ENCODE data around the gene ADAMTS17. TPM values are rescaled to one million over a fixed set of nuclear protein-coding genes. Genes with fewer than 3 reads are reported as not detected.

ADAMTS17 gene
- total and polyA plus RNA-seq, 9 of the 15 experiments (the other 6 are each of a cell fraction or from before 2014, with no cell fraction given): 0.01 to 0.14 (median 0.07) TPM; not detected in 6

GRCh38 chr15:100269831-100270230 is 71.9 kb downstream of the ADAMTS17 start:
- ATAC-seq (no peak), DNase-seq (ENCODE audit: extremely low read depth in 1 of 4, low spot score in 3 of 4) (no peak), FAIRE-seq (no peak)
- no peak overlapping the region for H2AFZ ChIP-seq (ENCODE audit: low read depth, low read length)
- no peaks in the 10 kb centered on the region for H4K20me1 ChIP-seq (replicated peaks; ENCODE audit: control insufficient read depth, insufficient read depth, low read length)
- no peak overlapping the region for H3K4me2 ChIP-seq (ENCODE audit: insufficient read depth, low read length)
- no peak overlapping the region for H3K9ac ChIP-seq (ENCODE audit: insufficient read depth in 1 of 2, low read depth in 2 of 2, low read length in 2 of 2)
- no peaks in the 10 kb centered on the region for H3K9me1 ChIP-seq (ENCODE audit: control insufficient read depth, insufficient read depth, low read length)
- H3K27ac ChIP-seq (ENCODE audit: extremely low read depth, low read depth, low read length): no peak overlapping the region
- POLR2A ChIA-PET: no interaction called here
- 0% methylated on average over 3 of the region's 3 CpGs for WGBS (ENCODE audit: insufficient coverage, low coverage, missing lambda C conversion rate)
- no TSS peak for BruUV-seq (replicated peaks)
- intact Hi-C loops (cut with micrococcal nuclease) (no loop called here), in situ Hi-C loops (cut with MboI) (no loop called here)
- H3K4me1 ChIP-seq (replicated peaks in 1 of 2; ENCODE audit: control insufficient read depth in 2 of 2, insufficient read depth in 2 of 2, low read length in 2 of 2): no peaks in the 10 kb centered on the region
- CTCF ChIA-PET (ENCODE audit: low intra/inter-chr PET ratio): no interaction called here
- TF ChIP-seq TAF9B (IDR thresholded peaks at IDR 0.05; ENCODE audit: partially characterized antibody) (no peak), PRMT5 (CRISPR knock-in tag; IDR thresholded peaks at IDR 0.05) (no peak), ZFP1 (CRISPR knock-in tag; IDR thresholded peaks at IDR 0.05) (no peak), CTCF (IDR thresholded peaks at IDR 0.05 in 2 of 3, conservative IDR thresholded peaks at IDR 0.05 in 1 of 3; ENCODE audit: insufficient read depth in 2 of 3, low read depth in 1 of 3, low read length in 3 of 3) (no peak), AFF4 (CRISPR knock-in tag; IDR thresholded peaks at IDR 0.05) (no peak), ZNF217 (CRISPR knock-in tag; IDR thresholded peaks at IDR 0.05) (no peak), GTF2E2 (tag; IDR thresholded peaks at IDR 0.05) (no peak)
- H3K27me3 ChIP-seq (ENCODE audit: control insufficient read depth in 2 of 2, insufficient read depth in 2 of 2, low read length in 2 of 2): peaks cover 3 to 18% of the 10 kb centered on the region in 2 experiments; a peak in 3 of 5 replicates
- no peak overlapping the region for H3K4me3 ChIP-seq
- no peaks in the 10 kb centered on the region for H3K79me2 ChIP-seq (ENCODE audit: control insufficient read depth, insufficient read depth, low read length)
- peaks cover 4% of the 10 kb centered on the region; the same call in 1 of the 2 replicates for H3K9me3 ChIP-seq (replicated peaks; ENCODE audit: control insufficient read depth, insufficient read depth, low read depth, low read length)
- no peaks in the 10 kb centered on the region for H3K36me3 ChIP-seq (ENCODE audit: control insufficient read depth, insufficient read depth, low read length)
